Measurements from ENCODE around the gene TC2N. TPM values are rescaled to one million over a fixed set of nuclear protein-coding genes. Genes with fewer than 3 reads are reported as not detected.

TC2N gene
- total RNA-seq, 1 experiment from 2014 or later: 30.6 TPM

DNA sequence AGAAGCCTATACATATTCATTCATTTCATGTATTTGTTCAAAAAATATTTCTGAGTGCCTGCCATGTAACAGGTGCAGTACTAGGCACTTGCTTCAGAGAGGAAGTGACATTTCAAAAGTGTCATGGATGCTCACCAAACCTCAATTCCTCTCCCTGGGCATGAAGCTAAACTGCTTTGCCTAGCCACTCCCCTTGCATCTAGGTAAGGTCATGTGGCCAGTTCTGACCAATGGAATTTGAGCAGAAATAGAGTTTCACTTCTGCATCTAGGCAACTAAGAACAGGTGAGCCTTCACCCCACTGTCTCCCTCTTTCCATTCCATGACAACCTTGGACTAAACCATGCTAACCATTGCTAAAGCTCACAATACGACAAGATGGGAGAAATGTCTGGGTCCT, 27.6 kb downstream of the TC2N start:
- peaks cover 2% of the 10 kb centered on the region for H3K4me1 Mint-ChIP-seq (ENCODE audit: low read depth, unreplicated experiment)
- Histone ChIP-seq H3K4me3 (ENCODE audit: low read depth, low read length) (no peak overlapping the region), H3K36me3 (ENCODE audit: control insufficient read depth, insufficient read depth, low read length) (no peaks in the 10 kb centered on the region; the same call in 1 of the 2 replicates), H3K27me3 (replicated peaks; ENCODE audit: control insufficient read depth, insufficient read depth, low read length) (no peaks in the 10 kb centered on the region), H3K9me3 (no peaks in the 10 kb centered on the region), H3K4me1 (peaks cover 18% of the 10 kb centered on the region)
- no peaks in the 10 kb centered on the region for H3K36me3 Mint-ChIP-seq (ENCODE audit: insufficient read depth, unreplicated experiment)
- H3K9me3 Mint-ChIP-seq (ENCODE audit: unreplicated experiment): no peaks in the 10 kb centered on the region
- TF ChIP-seq CTCF (IDR thresholded peaks at IDR 0.05; ENCODE audit: insufficient read depth in 1 of 2, low read depth in 1 of 2, low read length in 1 of 2, severe bottlenecking in 1 of 2, unreplicated experiment in 1 of 2): no peak
- intact Hi-C loops (cut with micrococcal nuclease; ENCODE audit: unreplicated experiment): loop anchor here (5.0 to 10.0 kb wide), 2 partner anchors 57 to 115 kb away; no protein-coding TSS in a partner anchor
- no peak for DNase-seq
- ChIA-PET POLR2A (no interaction called here), CTCF (no interaction called here)
- H3K4me3 Mint-ChIP-seq (ENCODE audit: unreplicated experiment): no peak overlapping the region
- H3K27ac Mint-ChIP-seq (ENCODE audit: unreplicated experiment): no peak overlapping the region
- BruUV-seq (replicated peaks): no TSS peak
- no peaks in the 10 kb centered on the region for H3K27me3 Mint-ChIP-seq (ENCODE audit: insufficient read depth, unreplicated experiment)

- ChIA-PET CTCF (no interaction called here), POLR2A (no interaction called here)
Observed at GRCh38 chr14:91837076-91837475, 30.3 kb downstream of the TC2N start.

More at GRCh38 chr14:91837076-91837475, 30.3 kb downstream of the TC2N start:
- H3K27me3 Mint-ChIP-seq (ENCODE audit: insufficient read depth, unreplicated experiment): no peaks in the 10 kb centered on the region
- H3K27ac Mint-ChIP-seq (ENCODE audit: unreplicated experiment): peak overlapping the region; percentile 81
- no peaks in the 10 kb centered on the region for H3K9me3 ChIP-seq
- no peak for TF ChIP-seq CTCF (IDR thresholded peaks at IDR 0.05; ENCODE audit: insufficient read depth in 1 of 2, low read depth in 1 of 2, low read length in 1 of 2, severe bottlenecking in 1 of 2, unreplicated experiment in 1 of 2)
- no peaks in the 10 kb centered on the region; the same call in 1 of the 2 replicates for H3K36me3 ChIP-seq (ENCODE audit: control insufficient read depth, insufficient read depth, low read length)
- H3K36me3 Mint-ChIP-seq (ENCODE audit: insufficient read depth, unreplicated experiment): no peaks in the 10 kb centered on the region
- peak overlapping the region; percentile 90 for H3K4me3 Mint-ChIP-seq (ENCODE audit: unreplicated experiment)
- intact Hi-C loops (cut with micrococcal nuclease; ENCODE audit: unreplicated experiment): loop anchor here (5.0 to 10.0 kb wide), 2 partner anchors 55 to 112 kb away; no protein-coding TSS in a partner anchor
- peaks cover 9% of the 10 kb centered on the region for H3K4me1 Mint-ChIP-seq (ENCODE audit: low read depth, unreplicated experiment)
- H3K27me3 ChIP-seq (replicated peaks; ENCODE audit: control insufficient read depth, insufficient read depth, low read length): no peaks in the 10 kb centered on the region
- DNase-seq: no peak
- BruUV-seq (replicated peaks): no TSS peak
- peak overlapping the region; percentile 94 for H3K4me3 ChIP-seq (ENCODE audit: low read depth, low read length)
- peaks cover 19% of the 10 kb centered on the region for H3K4me1 ChIP-seq
- no peaks in the 10 kb centered on the region for H3K9me3 Mint-ChIP-seq (ENCODE audit: unreplicated experiment)

Data from Caco-2 (cell line).